C4-2B (cell line): ENCODE data around the gene FAM98B.

ENCODE experiments used
- H3K27ac ChIP-seq: fragments of 450-650 bp; 2 replicates; pipeline ENCODE4 v1.5.1; 2017
- ZFX ChIP-seq: fragments of 450-650 bp; IDR thresholded peaks from 2 replicates; pipeline ENCODE4 v1.6.1; 2017
- TF ChIP-seq, protein P1 (sequence below): fragments of 450-650 bp; conservative IDR thresholded peaks from 2 replicates; pipeline ENCODE4 v1.5.1; 2017; ENCODE audit warnings: mild to moderate bottlenecking

FAM98B gene

DNA sequence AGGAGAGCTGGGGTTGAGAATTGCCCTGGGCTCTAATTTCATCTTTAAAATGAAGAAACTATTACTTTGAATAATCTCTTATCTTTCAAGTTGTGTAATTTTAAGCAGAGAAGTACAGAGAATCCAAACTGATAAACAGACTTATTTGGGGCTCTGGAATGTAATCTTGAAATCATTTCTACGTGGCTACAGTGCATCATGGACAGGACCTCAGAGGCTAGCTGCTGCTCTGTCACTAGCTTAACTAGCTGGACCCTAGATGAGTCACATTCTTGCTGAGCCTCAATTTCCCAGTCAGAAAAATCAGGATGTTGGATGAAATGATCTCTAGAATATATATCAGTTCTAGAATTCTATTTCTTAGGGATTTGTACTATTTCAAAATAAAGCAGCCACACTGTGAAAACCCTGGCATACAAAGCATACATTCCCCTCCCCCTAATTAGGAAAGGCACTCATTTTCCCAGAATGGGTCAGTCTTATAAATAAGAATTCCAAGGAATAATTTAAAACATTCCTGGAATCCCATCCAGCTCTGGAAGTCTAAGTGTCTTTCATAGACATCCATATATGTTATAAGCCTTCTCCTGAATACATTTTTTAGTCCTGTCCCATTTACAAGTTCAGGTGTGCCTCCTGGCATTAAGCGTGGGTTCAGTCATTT, 63.5 kb downstream of the FAM98B start:
- TF ChIP-seq, protein P1, sequence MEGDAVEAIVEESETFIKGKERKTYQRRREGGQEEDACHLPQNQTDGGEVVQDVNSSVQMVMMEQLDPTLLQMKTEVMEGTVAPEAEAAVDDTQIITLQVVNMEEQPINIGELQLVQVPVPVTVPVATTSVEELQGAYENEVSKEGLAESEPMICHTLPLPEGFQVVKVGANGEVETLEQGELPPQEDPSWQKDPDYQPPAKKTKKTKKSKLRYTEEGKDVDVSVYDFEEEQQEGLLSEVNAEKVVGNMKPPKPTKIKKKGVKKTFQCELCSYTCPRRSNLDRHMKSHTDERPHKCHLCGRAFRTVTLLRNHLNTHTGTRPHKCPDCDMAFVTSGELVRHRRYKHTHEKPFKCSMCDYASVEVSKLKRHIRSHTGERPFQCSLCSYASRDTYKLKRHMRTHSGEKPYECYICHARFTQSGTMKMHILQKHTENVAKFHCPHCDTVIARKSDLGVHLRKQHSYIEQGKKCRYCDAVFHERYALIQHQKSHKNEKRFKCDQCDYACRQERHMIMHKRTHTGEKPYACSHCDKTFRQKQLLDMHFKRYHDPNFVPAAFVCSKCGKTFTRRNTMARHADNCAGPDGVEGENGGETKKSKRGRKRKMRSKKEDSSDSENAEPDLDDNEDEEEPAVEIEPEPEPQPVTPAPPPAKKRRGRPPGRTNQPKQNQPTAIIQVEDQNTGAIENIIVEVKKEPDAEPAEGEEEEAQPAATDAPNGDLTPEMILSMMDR = no peak
- TF ChIP-seq ZFX = no peak
- no peak overlapping the region for H3K27ac ChIP-seq

DNA sequence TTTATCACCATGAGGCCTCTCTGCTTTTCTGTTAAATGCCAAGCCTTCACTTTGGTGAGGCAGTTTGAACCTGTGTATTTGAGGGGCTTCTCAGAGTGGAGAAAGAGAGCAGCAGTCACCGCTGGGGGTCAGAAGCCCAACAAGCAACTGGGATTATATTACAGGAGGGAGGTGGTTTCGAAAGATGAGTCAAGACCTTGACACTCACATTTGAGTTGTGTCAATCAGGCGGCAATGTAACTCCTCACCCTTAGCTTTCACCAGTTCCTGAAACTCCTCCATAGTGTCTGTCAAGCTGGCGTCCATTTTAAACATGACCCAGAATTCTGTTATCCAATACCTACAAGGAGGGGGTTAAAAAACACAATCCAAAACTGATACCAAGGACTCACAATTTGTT, 64.2 kb downstream of the FAM98B start:
- no peak overlapping the region for H3K27ac ChIP-seq
- no peak for TF ChIP-seq ZFX
- TF ChIP-seq, protein P1 = no peak

DNA sequence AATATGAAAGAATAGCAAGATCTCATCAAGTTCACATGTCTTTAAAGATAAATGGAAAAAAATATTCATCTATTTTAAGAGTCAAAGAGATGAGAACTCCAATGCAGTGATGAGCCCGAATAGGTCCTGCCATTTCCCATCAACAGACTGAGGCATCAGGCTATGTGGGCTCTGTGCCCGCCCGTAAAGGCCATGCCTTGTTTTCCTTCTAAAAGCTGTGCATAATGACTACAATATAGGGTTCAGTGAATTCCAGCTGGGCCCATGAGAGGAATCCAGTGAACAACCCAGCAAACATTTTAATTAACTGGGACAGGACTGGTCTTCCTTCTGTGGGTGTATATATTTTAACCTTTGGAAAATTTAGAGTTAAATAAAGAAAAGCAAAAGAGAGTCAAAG, 66.1 kb downstream of the FAM98B start:
- no peak overlapping the region for H3K27ac ChIP-seq
- TF ChIP-seq ZFX = no peak
- TF ChIP-seq, protein P1 = no peak

DNA sequence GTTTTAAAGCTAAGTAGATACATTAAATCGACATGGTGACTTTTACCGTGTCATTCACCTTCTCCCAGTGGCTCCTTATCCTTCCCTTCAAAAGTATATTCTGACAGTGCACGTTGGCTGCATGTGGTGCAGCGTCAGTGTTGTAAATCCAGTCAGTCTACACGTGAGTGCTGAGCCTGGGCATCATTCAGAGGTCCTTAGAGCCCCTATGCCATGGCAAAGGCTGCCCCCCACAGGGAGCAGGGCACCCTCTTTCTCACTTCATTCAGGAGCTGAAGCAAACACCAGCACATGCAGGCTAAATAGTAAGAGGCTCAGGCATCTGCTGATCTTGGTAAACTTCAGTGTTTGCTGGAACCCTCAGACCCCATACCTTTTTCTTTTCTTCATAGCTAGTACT, 67.4 kb downstream of the FAM98B start:
- no peak overlapping the region for H3K27ac ChIP-seq
- TF ChIP-seq, protein P1 = no peak
- TF ChIP-seq ZFX = no peak

DNA sequence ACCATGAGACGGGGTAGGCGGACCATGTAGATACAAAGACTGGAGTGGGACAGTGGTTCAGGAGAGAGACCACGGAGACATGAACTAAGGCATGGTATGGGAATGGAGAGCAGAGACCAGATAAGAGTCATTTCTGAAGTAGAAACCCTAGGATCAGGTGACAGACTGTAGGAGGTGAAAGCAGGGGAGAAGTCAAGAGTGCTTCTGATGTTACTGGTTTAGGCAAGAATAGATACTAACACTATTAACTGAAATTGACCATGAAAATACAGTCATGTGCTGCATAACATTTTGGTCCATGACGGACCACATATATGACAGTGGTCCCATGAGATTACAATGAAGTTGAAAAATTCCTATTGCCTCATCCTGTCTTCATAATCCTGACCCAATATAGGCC, 69.0 kb downstream of the FAM98B start:
- no peak for TF ChIP-seq ZFX
- TF ChIP-seq, protein P1 = no peak
- H3K27ac ChIP-seq = no peak overlapping the region

DNA sequence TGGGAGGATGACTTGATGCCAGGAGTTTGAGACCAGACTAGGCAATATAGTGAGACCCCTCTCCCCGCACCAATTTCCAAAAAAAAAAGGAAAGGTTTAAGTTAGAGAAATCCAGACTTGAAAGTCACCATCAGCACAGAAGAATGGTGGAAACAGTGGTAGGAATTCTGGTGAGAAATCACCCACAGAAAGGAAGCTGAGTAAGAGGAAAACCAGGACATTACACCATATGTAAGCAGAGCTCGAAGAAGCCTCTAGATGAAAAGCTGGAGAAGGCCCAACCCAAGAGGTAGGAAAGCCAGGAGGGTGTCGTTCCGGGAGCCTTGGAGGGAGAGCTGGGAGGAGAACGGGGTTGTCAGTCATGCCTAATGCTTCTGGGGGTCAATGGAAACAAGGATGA, 70.2 kb downstream of the FAM98B start:
- no peak overlapping the region for H3K27ac ChIP-seq
- no peak for TF ChIP-seq ZFX
- TF ChIP-seq, protein P1 = no peak

DNA sequence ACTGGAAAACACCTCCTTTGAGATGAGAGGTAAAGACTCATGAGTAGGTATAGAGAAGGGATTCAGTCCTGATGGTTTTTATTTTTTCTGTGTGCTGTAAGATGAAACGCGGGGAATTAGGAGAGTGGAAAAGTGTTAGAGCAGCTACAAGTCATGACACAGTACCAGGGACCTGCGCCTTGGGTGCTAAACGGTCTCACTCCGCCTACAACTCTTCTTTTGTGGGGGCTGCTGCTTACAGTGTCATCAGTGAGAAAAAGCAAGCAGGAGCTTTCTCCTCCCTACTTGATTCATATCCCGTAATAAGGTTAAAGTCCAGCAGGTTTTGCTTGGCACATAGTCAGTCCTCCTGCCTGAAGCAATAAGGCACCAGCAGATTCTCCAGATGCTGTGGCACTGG, 71.6 kb downstream of the FAM98B start:
- H3K27ac ChIP-seq = no peak overlapping the region

More for the DNA sequence above, 71.6 kb downstream of the FAM98B start:
- TF ChIP-seq, protein P1 = no peak
- TF ChIP-seq ZFX = no peak
